Measurements from ENCODE around the gene PPP2CA. TPM values are rescaled to one million over a fixed set of nuclear protein-coding genes. Genes with fewer than 3 reads are reported as not detected.
A peak's percentile ranks its signal among the peaks of the same experiment; 100 is the strongest.

PPP2CA gene
- 60.9 and 63.0 TPM in 2 replicates for polyA plus RNA-seq (2013)

GRCh38 chr5:134225780-134226440 is at the start of gene PPP2CA:
PPP2CA (minus strand) TSS chr5:134226073; CDS start chr5:134225861, 212 bp downstream.
- Histone ChIP-seq H3K4me2 (ENCODE audit: low read length) (peak within 1 kb of the TSS; percentile 96), H3K27me3 (ENCODE audit: insufficient read depth, low read length) (no peaks in the 10 kb centered on the region), H3K4ac (ENCODE audit: low read depth, low read length) (peak within 1 kb of the TSS; percentile 100), H2AK5ac (ENCODE audit: low read length) (peak within 1 kb of the TSS; percentile 99), H3K4me1 (ENCODE audit: control insufficient read depth in 1 of 2, insufficient read depth in 2 of 2, low read length in 2 of 2) (peaks cover 0 to 8% of the 10 kb centered on the region in 2 experiments), H3K4me3 (ENCODE audit: low read depth, low read length) (peak within 1 kb of the TSS; percentile 98), H4K12ac (ENCODE audit: low read depth, low read length) (peak within 1 kb of the TSS; percentile 97), H3K9me3 (ENCODE audit: insufficient read depth, low read depth, low read length) (no peaks in the 10 kb centered on the region), H3K23ac (ENCODE audit: low read length) (no peak within 1 kb of the TSS), H4K91ac (ENCODE audit: low read depth, low read length) (peak within 1 kb of the TSS; percentile 99), H2AFZ (ENCODE audit: insufficient read depth, low read length, poor library complexity) (peak within 1 kb of the TSS; percentile 99), H3K9ac (ENCODE audit: low read length) (peak within 1 kb of the TSS; percentile 97), H3K79me1 (ENCODE audit: low read length) (peaks cover 15% of the 10 kb centered on the region), H3K18ac (ENCODE audit: low read length) (peak within 1 kb of the TSS; percentile 97), H4K8ac (ENCODE audit: low read depth, low read length) (peak within 1 kb of the TSS; percentile 99), H3K36me3 (ENCODE audit: control insufficient read depth in 1 of 2, insufficient read depth in 2 of 2, low read length in 2 of 2) (peaks cover 3 to 5% of the 10 kb centered on the region in 2 experiments), H3K79me2 (ENCODE audit: control insufficient read depth, insufficient read depth, low read length, poor library complexity) (peaks cover 19% of the 10 kb centered on the region), H2BK120ac (ENCODE audit: insufficient read depth, low read length, poor library complexity) (peak within 1 kb of the TSS; percentile 98), H2BK12ac (ENCODE audit: low read length) (peak within 1 kb of the TSS; percentile 74), H2BK5ac (ENCODE audit: low read depth, low read length, poor library complexity) (peak within 1 kb of the TSS; percentile 98), H3K14ac (ENCODE audit: low read length) (peak within 1 kb of the TSS; percentile 99), H3K27ac (ENCODE audit: low read depth, low read length) (peak within 1 kb of the TSS; percentile 98)
- no CpG with 5 or more reads among the region's 73 CpGs for whole genome bisulfite sequencing (ENCODE audit: extremely low coverage, insufficient coverage, insufficient read length)
- DNase-seq, result peak; percentile 97 to 98

DNA sequence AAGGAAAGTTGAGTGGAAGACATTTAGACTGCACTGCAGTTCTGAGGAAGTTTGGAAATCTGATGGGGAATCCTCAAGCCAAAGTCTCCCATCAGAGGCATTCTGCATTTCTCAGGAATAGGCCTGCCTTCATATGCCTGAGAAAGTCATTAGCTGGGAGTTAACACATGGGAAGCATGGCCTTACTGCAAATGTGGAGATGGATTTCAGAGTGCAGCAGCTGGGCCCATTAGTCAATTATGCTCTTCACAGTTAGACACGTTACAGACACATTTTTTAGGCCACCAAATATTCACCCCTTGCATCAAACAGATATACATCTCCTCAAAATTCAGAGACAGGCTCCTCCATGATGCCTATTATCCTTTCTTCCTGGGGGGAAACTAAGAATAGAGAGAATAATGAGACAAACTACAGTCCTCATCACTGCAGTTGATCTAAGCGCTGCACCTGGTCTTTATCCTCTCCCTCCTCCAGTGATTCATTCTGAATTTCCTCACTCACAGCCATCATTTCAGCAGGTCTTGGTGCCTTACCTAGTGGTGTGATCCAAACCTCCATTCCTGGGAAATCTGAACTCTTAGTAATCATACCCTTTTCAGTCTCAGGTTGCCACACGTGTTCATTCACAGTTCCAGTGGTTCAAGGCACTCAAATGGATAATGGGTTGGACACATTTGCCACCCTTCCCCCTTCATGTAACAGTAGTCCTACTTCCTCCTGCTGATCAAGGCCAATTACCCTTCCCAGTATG is 47.9 kb upstream of the PPP2CA start:
- H3K27me3 ChIP-seq (ENCODE audit: insufficient read depth, low read length), result no peaks in the 10 kb centered on the region
- no peak overlapping the region for H3K23ac ChIP-seq (ENCODE audit: low read length)
- no peak overlapping the region for H4K91ac ChIP-seq (ENCODE audit: low read depth, low read length)
- no peak overlapping the region for H2BK5ac ChIP-seq (ENCODE audit: low read depth, low read length, poor library complexity)
- H3K79me2 ChIP-seq (ENCODE audit: control insufficient read depth, insufficient read depth, low read length, poor library complexity), result no peaks in the 10 kb centered on the region
- no peak overlapping the region for H3K4me2 ChIP-seq (ENCODE audit: low read length)
- no peaks in the 10 kb centered on the region for H3K36me3 ChIP-seq (ENCODE audit: control insufficient read depth in 1 of 2, insufficient read depth in 2 of 2, low read length in 2 of 2)
- H2BK12ac ChIP-seq (ENCODE audit: low read length), result no peak overlapping the region
- no peak overlapping the region for H3K4ac ChIP-seq (ENCODE audit: low read depth, low read length)
- H3K9me3 ChIP-seq (ENCODE audit: insufficient read depth, low read depth, low read length), result no peaks in the 10 kb centered on the region
- WGBS (ENCODE audit: extremely low coverage, insufficient coverage, insufficient read length), result no CpG with 5 or more reads among the region's 3 CpGs
- H3K79me1 ChIP-seq (ENCODE audit: low read length), result no peaks in the 10 kb centered on the region
- H4K8ac ChIP-seq (ENCODE audit: low read depth, low read length), result no peak overlapping the region
- H3K4me3 ChIP-seq (ENCODE audit: low read depth, low read length), result no peak overlapping the region
- no peak overlapping the region for H2BK120ac ChIP-seq (ENCODE audit: insufficient read depth, low read length, poor library complexity)
- H2AK5ac ChIP-seq (ENCODE audit: low read length), result no peak overlapping the region
- H3K14ac ChIP-seq (ENCODE audit: low read length), result no peak overlapping the region
- H2AFZ ChIP-seq (ENCODE audit: insufficient read depth, low read length, poor library complexity), result no peak overlapping the region
- no peak overlapping the region for H4K12ac ChIP-seq (ENCODE audit: low read depth, low read length)
- no peak overlapping the region for H3K27ac ChIP-seq (ENCODE audit: low read depth, low read length)
- no peak overlapping the region for H3K9ac ChIP-seq (ENCODE audit: low read length)
- H3K18ac ChIP-seq (ENCODE audit: low read length), result no peak overlapping the region
- DNase-seq, result peak; percentile 40 to 82
- H3K4me1 ChIP-seq (ENCODE audit: control insufficient read depth in 1 of 2, insufficient read depth in 2 of 2, low read length in 2 of 2), result no peaks in the 10 kb centered on the region

DNA sequence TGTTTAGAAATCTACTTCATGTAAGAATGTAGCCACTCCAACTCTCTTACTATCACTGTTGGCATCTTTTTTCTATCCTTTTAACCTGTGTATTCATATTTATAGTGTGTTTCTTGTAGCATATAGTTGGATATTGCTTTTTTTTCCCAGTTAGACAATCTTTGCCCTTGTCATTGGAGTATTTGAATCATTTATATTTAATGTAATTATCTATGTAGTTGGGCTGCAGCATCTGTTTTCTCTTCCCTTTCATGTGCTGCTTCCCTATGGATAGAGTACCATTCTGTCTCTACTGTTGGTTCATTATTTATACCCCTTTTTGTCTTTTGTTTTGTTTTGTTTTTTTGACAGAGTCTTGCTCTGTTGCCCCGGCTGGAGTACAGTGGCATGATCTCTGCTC is 45.2 kb upstream of the PPP2CA start:
- no peak overlapping the region for H2BK120ac ChIP-seq (ENCODE audit: insufficient read depth, low read length, poor library complexity)
- no peak overlapping the region for H2AK5ac ChIP-seq (ENCODE audit: low read length)
- peaks cover 2% of the 10 kb centered on the region for H3K9me3 ChIP-seq (ENCODE audit: insufficient read depth, low read depth, low read length)
- no peak overlapping the region for H3K4ac ChIP-seq (ENCODE audit: low read depth, low read length)
- no peak overlapping the region for H3K14ac ChIP-seq (ENCODE audit: low read length)
- H3K9ac ChIP-seq (ENCODE audit: low read length), result no peak overlapping the region
- H3K27me3 ChIP-seq (ENCODE audit: insufficient read depth, low read length), result no peaks in the 10 kb centered on the region
- H2BK12ac ChIP-seq (ENCODE audit: low read length), result no peak overlapping the region
- no peak overlapping the region for H3K18ac ChIP-seq (ENCODE audit: low read length)
- no peak overlapping the region for H2AFZ ChIP-seq (ENCODE audit: insufficient read depth, low read length, poor library complexity)
- H3K36me3 ChIP-seq (ENCODE audit: control insufficient read depth in 1 of 2, insufficient read depth in 2 of 2, low read length in 2 of 2), result no peaks in the 10 kb centered on the region
- no peak overlapping the region for H3K27ac ChIP-seq (ENCODE audit: low read depth, low read length)
- no peaks in the 10 kb centered on the region for H3K79me1 ChIP-seq (ENCODE audit: low read length)
- no peak overlapping the region for H4K12ac ChIP-seq (ENCODE audit: low read depth, low read length)
- no peaks in the 10 kb centered on the region for H3K79me2 ChIP-seq (ENCODE audit: control insufficient read depth, insufficient read depth, low read length, poor library complexity)
- H3K4me3 ChIP-seq (ENCODE audit: low read depth, low read length), result no peak overlapping the region
- no CpG with 5 or more reads among the region's 1 CpG for WGBS (ENCODE audit: extremely low coverage, insufficient coverage, insufficient read length)
- H3K4me2 ChIP-seq (ENCODE audit: low read length), result no peak overlapping the region
- no peak for DNase-seq
- no peaks in the 10 kb centered on the region for H3K4me1 ChIP-seq (ENCODE audit: control insufficient read depth in 1 of 2, insufficient read depth in 2 of 2, low read length in 2 of 2)
- H3K23ac ChIP-seq (ENCODE audit: low read length), result no peak overlapping the region
- no peak overlapping the region for H2BK5ac ChIP-seq (ENCODE audit: low read depth, low read length, poor library complexity)
- no peak overlapping the region for H4K8ac ChIP-seq (ENCODE audit: low read depth, low read length)
- H4K91ac ChIP-seq (ENCODE audit: low read depth, low read length), result no peak overlapping the region

GRCh38 chr5:134268919-134269318 is 43.0 kb upstream of the PPP2CA start:
- Histone ChIP-seq H2BK12ac (ENCODE audit: low read length) (no peak overlapping the region), H3K4me3 (ENCODE audit: low read depth, low read length) (no peak overlapping the region), H4K91ac (ENCODE audit: low read depth, low read length) (no peak overlapping the region), H3K27ac (ENCODE audit: low read depth, low read length) (no peak overlapping the region), H3K23ac (ENCODE audit: low read length) (no peak overlapping the region), H3K4me1 (ENCODE audit: control insufficient read depth in 1 of 2, insufficient read depth in 2 of 2, low read length in 2 of 2) (no peaks in the 10 kb centered on the region), H3K27me3 (ENCODE audit: insufficient read depth, low read length) (no peaks in the 10 kb centered on the region), H3K79me2 (ENCODE audit: control insufficient read depth, insufficient read depth, low read length, poor library complexity) (no peaks in the 10 kb centered on the region), H3K14ac (ENCODE audit: low read length) (no peak overlapping the region), H2BK5ac (ENCODE audit: low read depth, low read length, poor library complexity) (no peak overlapping the region), H3K9me3 (ENCODE audit: insufficient read depth, low read depth, low read length) (peaks cover 5% of the 10 kb centered on the region), H4K8ac (ENCODE audit: low read depth, low read length) (no peak overlapping the region), H3K4ac (ENCODE audit: low read depth, low read length) (no peak overlapping the region), H2AK5ac (ENCODE audit: low read length) (no peak overlapping the region), H3K9ac (ENCODE audit: low read length) (no peak overlapping the region), H4K12ac (ENCODE audit: low read depth, low read length) (no peak overlapping the region), H2AFZ (ENCODE audit: insufficient read depth, low read length, poor library complexity) (no peak overlapping the region), H2BK120ac (ENCODE audit: insufficient read depth, low read length, poor library complexity) (no peak overlapping the region), H3K36me3 (ENCODE audit: control insufficient read depth in 1 of 2, insufficient read depth in 2 of 2, low read length in 2 of 2) (no peaks in the 10 kb centered on the region), H3K18ac (ENCODE audit: low read length) (no peak overlapping the region), H3K79me1 (ENCODE audit: low read length) (no peaks in the 10 kb centered on the region), H3K4me2 (ENCODE audit: low read length) (no peak overlapping the region)
- WGBS (ENCODE audit: extremely low coverage, insufficient coverage, insufficient read length), result no CpG with 5 or more reads among the region's 4 CpGs
- DNase-seq, result no peak
